ENCODE data around the gene TGIF1.

Gene TGIF1

GRCh38 chr18:3447895-3448837, 1.8 kb upstream of the TGIF1 start:
- TF ChIP-seq EGR1 (IDR thresholded peaks at IDR 0.05) (0 out of 2 replicates have a peak, but pooled peaks have one; percentile 20), TCF12 (IDR thresholded peaks at IDR 0.05; ENCODE audit: low read depth) (peak; percentile 68), MAX (IDR thresholded peaks at IDR 0.05) (peak; percentile 79), REST (IDR thresholded peaks at IDR 0.05; ENCODE audit: low read depth) (no peak), NFIC (IDR thresholded peaks at IDR 0.05) (0 out of 2 replicates have a peak, but pooled peaks have one; percentile 54), ZBTB7A (IDR thresholded peaks at IDR 0.05; ENCODE audit: low read depth) (peak; percentile 95), CREB1 (IDR thresholded peaks at IDR 0.05; ENCODE audit: low read depth) (no peak), TEAD4 (IDR thresholded peaks at IDR 0.05) (peak; percentile 58; the same call in 1 of the 2 replicates), CEBPB (IDR thresholded peaks at IDR 0.05) (peak; percentile 4; the same call in 1 of the 2 replicates), EP300 (IDR thresholded peaks at IDR 0.05; ENCODE audit: borderline replicate concordance) (peak; percentile 71; the same call in 1 of the 2 replicates), YY1 (IDR thresholded peaks at IDR 0.05; ENCODE audit: low read depth) (0 out of 2 replicates have a peak, but pooled peaks have one; percentile 27), TAF1 (IDR thresholded peaks at IDR 0.05; ENCODE audit: low read depth) (peak; percentile 73; the same call in 1 of the 2 replicates), RAD21 (IDR thresholded peaks at IDR 0.05; ENCODE audit: low read depth) (peak; percentile 16; the same call in 1 of the 2 replicates), FOXM1 (IDR thresholded peaks at IDR 0.05; ENCODE audit: borderline replicate concordance, low read depth) (peak; percentile 93), USF1 (IDR thresholded peaks at IDR 0.05) (no peak)

- TF ChIP-seq FOXM1 (IDR thresholded peaks at IDR 0.05; ENCODE audit: borderline replicate concordance, low read depth) = 0 out of 2 replicates have a peak, but pooled peaks have one; percentile 16
- peak; percentile 66; the same call in 1 of the 2 replicates for TF ChIP-seq CEBPB (IDR thresholded peaks at IDR 0.05)
- no peak; the same call in 1 of the 2 replicates for TF ChIP-seq EP300 (IDR thresholded peaks at IDR 0.05; ENCODE audit: borderline replicate concordance)
- TF ChIP-seq CREB1 (IDR thresholded peaks at IDR 0.05; ENCODE audit: low read depth) = no peak
- TF ChIP-seq TAF1 (IDR thresholded peaks at IDR 0.05; ENCODE audit: low read depth) = 0 out of 2 replicates have a peak, but pooled peaks have one; percentile 20
These were observed 997 bp upstream of the TGIF1 start for GRCh38 chr18:3448838-3449511.

- no peak for TF ChIP-seq USF1 (IDR thresholded peaks at IDR 0.05)
- TF ChIP-seq TAF1 (IDR thresholded peaks at IDR 0.05; ENCODE audit: low read depth) = peak; percentile 18; the same call in 1 of the 2 replicates
- peak; percentile 32; the same call in 1 of the 2 replicates for TF ChIP-seq EP300 (IDR thresholded peaks at IDR 0.05; ENCODE audit: borderline replicate concordance)
- no peak for TF ChIP-seq CEBPB (IDR thresholded peaks at IDR 0.05)
- no peak for TF ChIP-seq TEAD4 (IDR thresholded peaks at IDR 0.05)
- TF ChIP-seq RAD21 (IDR thresholded peaks at IDR 0.05; ENCODE audit: low read depth) = no peak
- no peak for TF ChIP-seq CREB1 (IDR thresholded peaks at IDR 0.05; ENCODE audit: low read depth)
- peak; percentile 87 for TF ChIP-seq MAX (IDR thresholded peaks at IDR 0.05)
- TF ChIP-seq TCF12 (IDR thresholded peaks at IDR 0.05; ENCODE audit: low read depth) = peak; percentile 62; the same call in 1 of the 2 replicates
These were observed 410 bp upstream of the TGIF1 start for GRCh38 chr18:3449512-3450011.

GRCh38 chr18:3450799-3451182, 819 bp downstream of the TGIF1 start:
- 0 out of 2 replicates have a peak, but pooled peaks have one; percentile 7 for TF ChIP-seq EP300 (IDR thresholded peaks at IDR 0.05; ENCODE audit: borderline replicate concordance)
- no peak for TF ChIP-seq EGR1 (IDR thresholded peaks at IDR 0.05)

- TF ChIP-seq MAX (IDR thresholded peaks at IDR 0.05) (peak; percentile 37), CREB1 (IDR thresholded peaks at IDR 0.05; ENCODE audit: low read depth) (no peak), ZBTB7A (IDR thresholded peaks at IDR 0.05; ENCODE audit: low read depth) (0 out of 2 replicates have a peak, but pooled peaks have one; percentile 6), NFIC (IDR thresholded peaks at IDR 0.05) (no peak), YY1 (IDR thresholded peaks at IDR 0.05; ENCODE audit: low read depth) (0 out of 2 replicates have a peak, but pooled peaks have one; percentile 8), TEAD4 (IDR thresholded peaks at IDR 0.05) (peak; percentile 72), FOXM1 (IDR thresholded peaks at IDR 0.05; ENCODE audit: borderline replicate concordance, low read depth) (no peak), EP300 (IDR thresholded peaks at IDR 0.05; ENCODE audit: borderline replicate concordance) (peak; percentile 27; the same call in 1 of the 2 replicates), RAD21 (IDR thresholded peaks at IDR 0.05; ENCODE audit: low read depth) (no peak), TAF1 (IDR thresholded peaks at IDR 0.05; ENCODE audit: low read depth) (peak; percentile 63), TCF12 (IDR thresholded peaks at IDR 0.05; ENCODE audit: low read depth) (peak; percentile 60; the same call in 1 of the 2 replicates), CEBPB (IDR thresholded peaks at IDR 0.05) (no peak), EGR1 (IDR thresholded peaks at IDR 0.05) (0 out of 2 replicates have a peak, but pooled peaks have one; percentile 6), REST (IDR thresholded peaks at IDR 0.05; ENCODE audit: low read depth) (no peak), USF1 (IDR thresholded peaks at IDR 0.05) (no peak)
These were observed 1.4 kb downstream of the TGIF1 start for GRCh38 chr18:3451183-3451988.
